Activated CD8-positive, alpha-beta memory T cell treated with anti-CD3 and anti-CD28 coated beads, Interleukin-2, amount 50 U/mL, for 1 hour (primary cell): ENCODE measurements around the gene EPHA8.

Source experiments
- DNase-seq: peaks from one replicate; pipeline ENCODE4 v3.0.0-alpha.2; 2020; ENCODE audit errors: extremely low read depth

EPHA8 gene

DNA sequence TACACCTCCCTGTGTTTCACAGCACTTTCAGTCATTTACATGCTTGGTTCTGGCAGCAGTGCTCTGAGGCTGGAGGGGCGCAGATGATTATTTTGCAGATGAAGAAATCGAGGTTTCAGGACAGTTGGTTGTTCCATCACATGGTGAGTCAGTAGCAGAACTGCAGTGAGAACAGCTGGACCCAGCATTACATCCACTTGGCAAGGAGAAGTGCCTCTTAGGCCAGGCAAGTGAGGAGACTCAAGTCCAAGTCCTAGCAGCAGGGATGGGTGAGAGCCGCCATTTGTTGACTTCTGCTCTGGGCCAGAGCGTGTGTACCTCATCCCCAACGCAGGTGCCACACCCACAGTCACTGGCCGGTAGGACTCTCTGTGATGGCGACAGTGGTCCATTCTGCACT, 26.8 kb upstream of the EPHA8 start:
- no peak for DNase-seq

DNA sequence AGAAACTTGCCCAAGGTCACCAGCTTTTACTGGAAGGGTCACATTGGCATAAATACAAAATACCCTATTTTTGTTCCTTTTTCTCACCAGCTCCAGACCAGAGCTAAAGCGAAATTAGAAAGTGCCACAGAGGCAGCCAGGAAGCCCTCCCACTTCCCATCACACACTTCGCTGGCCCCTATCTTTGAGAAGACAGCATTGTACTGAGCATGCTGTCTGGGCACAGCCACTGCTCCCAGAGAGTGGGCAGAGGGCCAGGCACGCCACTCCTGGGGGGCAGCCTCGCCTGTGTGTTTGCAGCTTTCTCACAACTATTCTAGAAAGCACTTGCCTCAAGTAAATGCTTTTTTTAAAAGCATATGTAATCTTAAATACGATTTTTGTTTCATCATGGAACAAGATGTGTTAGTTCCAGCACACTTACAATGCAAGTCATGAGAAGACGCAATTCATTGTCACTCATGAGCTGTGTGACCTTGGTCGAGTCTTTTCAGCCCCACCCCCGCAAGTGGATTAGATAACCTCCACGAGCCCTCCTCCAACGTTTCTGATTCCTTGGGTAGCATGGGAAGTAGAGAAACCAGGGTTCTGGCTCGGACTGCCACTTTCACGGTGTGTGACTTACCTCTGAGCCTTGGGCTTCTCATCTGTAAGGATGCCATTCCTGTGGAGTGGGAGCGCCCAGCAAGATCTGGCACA, 25.7 kb upstream of the EPHA8 start:
- no peak for DNase-seq

DNA sequence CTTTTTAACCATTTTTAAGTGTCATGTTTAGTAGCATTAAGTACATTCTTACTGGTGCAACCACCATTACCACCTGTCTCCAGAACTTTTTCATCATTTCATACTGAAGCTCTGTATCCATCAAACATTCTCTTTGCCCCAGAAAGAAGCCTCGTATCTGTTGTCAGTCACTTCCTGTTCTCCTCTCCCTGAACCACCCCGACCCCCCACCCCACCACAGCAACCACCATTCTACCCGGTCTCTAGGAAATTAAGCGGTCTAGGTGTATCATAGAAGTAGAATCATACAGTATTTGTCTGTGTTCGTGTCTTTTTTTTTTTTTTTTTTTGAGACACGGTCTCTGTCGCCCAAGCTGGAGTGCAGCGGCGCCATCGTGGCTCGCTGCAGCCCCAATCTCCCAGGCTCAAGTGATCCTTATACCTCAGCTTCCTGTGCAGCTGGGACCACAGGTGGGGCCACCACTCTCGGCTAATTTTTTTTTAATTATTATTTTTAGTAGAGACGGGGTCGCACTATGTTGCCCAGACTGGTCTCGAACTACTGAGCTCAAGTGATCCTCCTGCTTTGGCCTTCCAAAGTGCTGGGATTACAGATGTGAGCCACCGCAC, 23.7 kb upstream of the EPHA8 start:
- no peak for DNase-seq

DNA sequence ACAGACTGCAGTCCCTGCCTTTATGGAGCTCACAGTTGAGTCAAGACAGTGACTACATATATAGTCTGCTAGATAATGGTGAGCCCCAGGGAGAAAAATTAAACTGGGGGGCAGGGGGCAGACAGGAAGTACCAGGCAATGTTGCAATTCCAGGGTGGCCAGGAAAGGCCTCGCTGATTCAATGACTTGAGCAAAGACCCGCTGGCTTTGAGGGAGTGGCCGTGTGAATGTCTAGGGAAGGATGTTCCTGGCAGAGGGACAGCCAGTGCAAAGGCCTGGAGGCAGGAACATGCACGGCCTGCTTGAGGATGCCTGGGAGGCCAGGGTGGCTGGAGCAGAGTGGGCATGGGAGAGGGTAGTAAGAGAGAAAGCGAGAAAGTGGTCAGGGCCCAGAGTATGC, 23.0 kb upstream of the EPHA8 start:
- no peak for DNase-seq

DNA sequence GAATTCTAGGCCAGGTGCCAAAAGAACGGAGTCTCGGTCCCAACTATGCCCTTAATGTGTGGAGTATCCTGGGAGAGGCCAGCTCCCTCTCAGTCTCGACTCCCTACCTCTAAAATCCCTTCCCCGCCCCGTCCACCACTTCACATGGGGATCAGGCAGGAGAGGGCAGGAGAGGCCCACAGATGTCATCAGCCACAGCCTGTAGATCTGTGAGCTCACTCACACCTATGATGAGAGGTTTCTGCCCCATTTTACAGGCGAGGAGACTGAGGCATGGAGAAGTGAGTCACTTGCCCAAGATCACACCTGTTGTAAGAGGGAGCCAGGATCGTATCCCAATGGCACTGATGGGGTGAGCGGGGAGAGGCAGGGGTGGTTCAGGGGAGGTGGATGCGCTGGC, 20.4 kb upstream of the EPHA8 start:
- no peak for DNase-seq

DNA sequence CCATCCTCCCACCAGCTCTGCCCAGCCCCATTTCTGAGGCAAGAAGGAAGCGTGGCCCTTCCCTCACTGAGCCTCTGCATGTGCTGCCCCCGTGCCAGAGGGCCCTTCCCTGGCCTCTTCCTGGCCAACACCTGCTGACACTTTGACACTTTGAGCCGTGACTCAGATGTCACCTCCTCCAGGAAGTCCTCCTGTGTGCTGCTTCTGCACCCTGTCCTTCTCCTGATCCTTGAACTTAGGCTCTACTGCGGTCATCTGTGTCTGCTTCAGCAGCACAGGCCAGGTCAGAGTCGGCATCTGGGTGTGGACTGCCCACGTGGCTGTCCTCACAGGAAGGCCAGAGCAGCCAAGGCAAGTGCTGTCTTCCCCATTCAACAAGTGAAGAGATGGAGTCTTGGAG, 19.6 kb upstream of the EPHA8 start:
- DNase-seq: no peak

DNA sequence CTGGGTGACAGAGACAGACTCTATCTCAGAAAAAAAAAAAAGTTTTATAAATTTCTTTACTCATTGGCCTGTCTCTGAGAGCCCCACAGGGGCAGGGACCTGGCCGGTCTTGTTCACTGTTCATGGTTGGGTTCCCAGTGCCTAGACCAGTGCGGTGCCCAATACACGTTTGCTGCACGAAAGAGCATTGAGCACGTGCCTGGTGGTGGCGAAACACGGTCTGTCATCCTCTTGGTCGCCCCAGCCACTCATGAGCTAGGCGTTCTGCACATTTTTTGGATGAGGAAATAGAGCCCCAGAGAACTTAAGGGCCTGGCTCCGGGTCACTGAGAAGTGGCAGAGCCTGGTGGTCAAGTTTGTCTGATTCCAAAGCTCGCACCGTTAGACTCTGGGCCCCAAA, 18.7 kb upstream of the EPHA8 start:
- DNase-seq: no peak

DNA sequence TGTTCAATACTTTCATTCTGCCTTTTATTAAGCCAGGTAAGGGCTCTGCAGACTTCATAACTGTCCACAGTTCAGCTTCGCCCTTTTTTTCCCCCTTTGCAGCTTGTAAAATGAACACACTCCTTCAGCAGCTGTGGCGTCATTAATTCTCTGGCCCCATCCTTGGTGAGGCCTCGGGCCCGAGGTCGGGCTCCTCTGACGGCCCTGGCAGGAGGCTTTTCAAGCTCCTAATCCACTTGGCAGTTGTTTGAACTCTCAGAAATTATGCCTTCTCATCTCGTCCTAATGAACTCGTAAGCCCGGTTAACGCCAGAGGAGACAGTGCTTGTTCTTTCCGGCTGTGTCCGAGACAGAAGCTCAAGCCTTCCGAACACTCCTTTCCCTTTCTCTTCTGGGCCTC, 18.1 kb upstream of the EPHA8 start:
- no peak for DNase-seq

DNA sequence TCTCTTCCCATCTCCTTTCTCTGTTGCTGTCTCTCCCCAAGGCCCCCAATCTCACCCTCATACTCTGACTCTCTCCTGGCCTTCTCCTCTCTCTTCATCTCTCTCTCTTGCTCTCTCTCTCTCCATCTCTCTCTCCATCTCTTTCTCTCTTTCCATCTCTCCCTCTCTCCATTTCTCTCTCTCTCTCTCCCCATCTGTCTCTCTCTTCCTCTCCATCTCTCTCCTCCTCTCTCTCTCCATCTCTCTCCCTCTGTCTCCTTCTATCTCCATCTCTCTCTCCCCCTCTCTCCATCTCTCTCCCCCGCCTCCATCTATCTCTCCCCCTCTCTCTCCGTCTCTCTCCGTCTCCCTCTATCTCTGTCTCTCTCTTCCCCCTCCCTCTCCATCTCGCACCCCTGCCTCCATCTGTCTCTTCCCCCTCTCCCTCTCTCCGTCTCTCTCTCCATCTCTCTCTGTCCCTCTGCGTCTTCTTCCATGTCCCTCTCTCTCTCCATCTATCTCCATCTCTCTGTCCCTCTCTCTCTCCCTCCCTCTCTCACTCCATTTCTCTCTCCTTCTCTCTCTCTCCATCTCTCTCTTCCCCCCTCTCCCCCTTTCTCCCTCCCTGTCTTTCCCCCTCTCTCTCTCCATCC, 16.0 kb upstream of the EPHA8 start:
- no peak for DNase-seq

DNA sequence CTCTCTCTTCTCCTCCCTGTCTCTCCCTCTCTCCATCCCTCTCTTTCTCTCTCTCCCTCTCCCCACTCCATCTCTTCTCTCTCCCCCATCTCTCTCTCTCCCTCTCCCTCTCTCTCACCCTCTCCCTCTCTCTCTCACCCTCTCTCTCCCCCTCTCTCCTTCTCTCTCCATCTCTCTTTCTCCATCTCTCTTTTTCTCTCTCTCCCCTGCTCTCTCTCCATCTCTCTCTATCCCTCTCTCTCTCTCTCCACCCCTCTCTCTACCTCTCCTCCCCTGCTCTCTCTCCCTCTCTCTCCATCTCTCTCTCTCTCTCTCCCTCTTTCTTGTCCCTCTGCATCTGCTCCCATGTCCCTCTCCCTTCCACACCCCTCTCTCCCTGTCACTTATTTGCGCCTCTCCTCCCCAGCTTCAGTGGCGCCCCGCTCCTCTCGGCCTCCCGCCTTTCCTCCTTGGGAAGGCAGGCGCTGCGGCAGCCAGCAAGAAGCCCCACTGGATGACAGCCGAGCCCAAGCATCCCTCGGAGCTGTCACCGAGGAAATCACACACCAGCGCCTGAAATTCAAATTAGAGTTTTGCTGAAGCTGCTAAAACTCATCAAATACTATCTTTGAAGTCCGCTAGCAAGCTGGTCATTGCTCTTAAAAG, 15.3 kb upstream of the EPHA8 start:
- DNase-seq: no peak

DNA sequence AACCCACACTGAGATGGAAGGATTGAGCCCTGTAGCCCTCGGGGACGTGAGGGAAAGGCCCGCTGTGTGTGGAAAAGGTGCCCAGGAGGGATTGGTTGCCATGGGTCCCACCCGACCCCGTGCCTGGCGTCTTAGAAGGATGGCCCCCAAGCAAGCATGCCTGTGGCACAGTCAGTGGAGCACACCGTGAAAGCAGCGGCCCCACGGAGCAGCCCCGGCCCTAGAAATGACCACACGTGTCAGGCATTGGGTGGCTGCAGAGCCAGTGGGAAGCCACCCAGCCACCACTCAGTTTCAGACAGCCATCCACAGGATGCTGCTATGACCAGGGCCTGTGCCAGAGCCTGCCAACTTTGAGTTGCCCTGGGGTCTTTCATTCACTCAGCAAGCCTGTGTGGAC, 13.3 kb upstream of the EPHA8 start:
- no peak for DNase-seq

DNA sequence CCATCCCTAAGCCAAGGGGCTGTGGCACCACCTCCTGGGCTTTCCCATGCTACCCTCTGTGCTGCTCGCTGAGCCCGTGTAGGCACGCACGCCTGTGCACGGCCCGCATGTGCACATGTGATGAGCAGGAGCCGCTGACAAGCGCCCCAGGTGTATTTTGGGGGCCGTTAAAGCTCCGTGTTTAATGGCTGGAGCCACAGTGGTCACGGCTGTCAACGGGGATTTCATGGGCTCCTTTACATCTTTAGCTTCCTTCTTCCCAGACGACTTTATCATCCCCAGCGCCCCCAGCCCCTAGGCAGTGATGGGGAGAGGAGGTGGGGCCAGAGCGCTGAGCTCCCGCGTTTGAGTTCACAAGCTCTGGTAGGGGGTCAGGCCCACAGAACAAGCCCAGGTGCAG, 11.7 kb upstream of the EPHA8 start:
- no peak for DNase-seq

DNA sequence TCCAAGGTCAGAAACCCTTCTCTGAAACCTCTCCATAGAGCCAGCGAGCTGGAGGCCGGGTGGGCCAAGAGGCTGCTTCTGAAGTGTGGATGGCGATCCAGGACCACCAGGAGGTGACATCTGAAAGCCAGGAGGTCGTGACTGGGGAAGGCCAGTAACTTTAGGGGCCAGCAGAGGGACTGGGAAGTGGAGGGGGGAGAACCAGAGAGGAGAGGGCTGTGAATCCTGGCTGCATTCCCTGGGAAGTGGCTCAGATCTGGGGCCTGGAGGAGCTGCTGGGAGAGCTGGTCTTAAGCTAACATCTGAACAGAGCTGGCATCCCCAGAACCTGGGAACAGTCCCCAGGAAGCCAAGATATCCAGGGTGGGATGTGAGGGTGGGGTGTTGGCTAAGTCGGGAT, 11.3 kb upstream of the EPHA8 start:
- no peak for DNase-seq

DNA sequence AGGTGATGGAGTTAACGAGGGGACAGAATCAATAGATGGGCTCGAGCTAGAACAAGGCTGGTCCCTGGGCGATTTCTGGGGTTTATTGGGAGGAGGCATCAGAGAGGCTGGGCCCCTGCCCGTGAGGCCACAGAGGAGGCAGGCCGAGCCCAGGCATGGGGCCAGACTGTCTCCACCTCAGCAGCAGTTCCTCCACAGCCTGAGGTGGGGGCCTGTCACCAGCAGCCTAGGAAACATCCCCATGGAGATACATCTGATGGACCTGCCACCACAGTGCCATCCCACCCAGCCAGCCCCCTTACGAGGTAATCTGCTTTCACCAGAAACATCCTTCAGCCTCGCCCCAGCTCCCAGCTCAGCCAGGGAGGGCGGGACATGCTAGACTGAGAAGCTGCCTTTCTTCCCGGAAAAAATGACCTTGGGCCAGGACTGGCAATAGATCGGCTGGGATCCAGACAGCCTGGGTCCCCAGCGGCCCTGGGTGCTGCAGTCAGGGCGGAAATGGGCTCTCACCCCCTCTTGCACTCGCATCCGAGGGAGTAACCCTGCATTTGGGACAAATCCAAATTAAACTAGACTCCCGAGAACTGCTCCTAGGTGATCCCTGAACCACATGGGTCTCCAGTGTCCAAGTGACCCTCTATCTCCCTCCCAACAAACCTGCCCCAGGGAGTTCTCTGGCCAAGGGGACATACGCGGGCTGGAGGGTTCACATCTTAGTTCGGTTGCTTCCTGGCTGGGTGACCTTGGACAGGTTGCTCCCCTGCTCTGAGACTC, 10.0 kb upstream of the EPHA8 start:
- no peak for DNase-seq

DNA sequence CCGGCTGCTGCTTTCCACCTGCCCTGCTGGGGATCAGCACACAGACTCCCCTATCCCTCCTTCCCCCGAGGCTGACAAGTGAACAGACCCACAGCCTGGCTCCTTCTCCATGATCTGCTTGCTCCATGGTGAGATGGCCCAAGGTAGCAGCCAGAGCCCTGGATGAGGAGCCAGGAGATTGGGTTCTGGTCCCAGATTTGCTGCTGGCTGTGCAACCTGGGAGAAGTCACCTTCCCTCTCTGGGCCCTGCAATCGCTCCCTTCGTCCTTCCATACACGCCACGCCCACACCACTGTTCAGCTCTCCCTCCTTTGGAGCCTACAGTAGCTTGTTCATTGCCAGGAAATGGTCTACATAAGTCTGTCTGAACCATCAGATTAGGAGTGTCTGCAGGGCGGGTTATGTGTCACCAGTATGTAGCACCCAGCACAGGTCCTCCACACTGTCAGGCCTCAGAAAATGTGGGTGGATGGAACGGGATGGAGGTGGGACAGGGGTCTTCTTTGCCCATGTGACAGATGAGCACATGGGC, 9.2 kb upstream of the EPHA8 start:
- DNase-seq: no peak

DNA sequence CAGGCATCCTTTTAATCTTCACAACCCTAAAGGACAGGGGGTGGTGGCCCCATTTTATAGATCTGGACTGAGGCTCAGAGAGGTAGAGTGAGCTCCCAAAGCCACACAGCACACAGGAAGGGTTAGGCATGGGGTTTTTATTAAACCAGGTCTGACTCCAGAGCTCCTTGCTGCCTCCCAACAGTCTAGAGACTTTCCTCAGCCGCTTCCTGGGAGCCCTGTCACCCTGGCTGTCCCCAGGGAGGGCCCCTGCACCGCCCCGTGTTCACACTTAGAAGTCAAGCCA, 8.0 kb upstream of the EPHA8 start:
- DNase-seq: no peak

DNA sequence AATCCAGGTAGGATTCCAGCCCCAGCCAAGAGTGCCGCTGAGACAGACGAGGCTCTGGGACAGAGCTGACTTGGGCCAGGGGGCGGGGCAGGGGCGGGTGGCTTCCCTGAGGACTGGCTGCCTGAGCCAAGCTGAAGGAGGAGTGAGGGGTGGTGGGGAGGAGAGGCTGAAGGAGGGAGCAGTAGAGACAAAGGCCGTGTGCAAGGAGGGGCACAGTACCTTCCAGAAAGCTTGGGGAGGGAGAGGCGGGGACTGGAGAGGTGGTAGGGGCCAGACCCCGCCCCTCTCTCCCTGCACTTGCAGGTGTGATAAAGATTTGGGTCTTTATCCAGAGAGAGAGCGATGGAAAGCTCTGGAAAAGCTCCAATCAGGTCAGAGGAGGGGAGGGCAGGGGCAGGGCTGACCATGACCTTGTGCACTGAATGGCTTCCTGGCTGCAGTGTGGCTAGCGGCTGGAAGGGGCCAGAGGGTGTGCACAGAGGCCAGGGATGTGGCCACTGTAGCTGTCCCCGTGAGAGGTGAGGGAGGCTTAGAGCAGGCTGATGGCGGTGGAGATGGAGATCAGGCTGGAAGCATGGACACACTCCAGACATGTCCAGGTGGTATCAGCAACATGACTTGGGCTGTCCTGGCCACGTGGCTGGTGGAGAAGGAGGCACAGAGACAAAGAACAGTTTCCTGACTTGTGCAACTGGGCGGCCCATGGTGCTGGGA, 6.7 kb upstream of the EPHA8 start:
- DNase-seq: no peak

DNA sequence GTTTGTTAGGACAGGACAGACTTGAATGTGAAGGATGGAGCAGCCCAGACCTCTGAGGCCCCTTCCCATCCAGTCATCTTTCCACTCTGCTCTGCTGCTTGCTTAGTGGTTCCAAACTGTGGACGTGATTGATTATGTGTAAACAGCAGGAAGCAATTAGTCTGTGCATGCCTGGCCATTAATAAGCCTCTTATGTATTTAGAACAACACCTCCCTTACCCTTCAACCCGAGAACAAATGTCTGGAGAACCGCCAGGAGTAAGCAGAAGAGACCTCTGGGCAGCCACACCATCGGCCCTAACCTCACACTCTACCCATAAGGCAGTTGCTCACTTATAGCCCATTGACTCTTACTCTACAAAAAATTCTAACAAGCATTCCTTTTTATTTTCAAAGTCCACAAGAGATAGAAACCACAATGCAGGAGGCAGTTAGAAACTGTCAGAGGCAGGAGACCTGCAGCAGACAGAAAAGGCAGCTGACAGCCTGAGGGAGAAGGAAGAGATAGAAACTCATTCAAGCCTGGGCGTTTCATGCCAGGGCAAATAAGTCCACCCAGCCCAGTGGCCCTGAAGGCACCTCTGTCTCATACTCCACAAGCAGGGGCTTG, 5.8 kb upstream of the EPHA8 start:
- no peak for DNase-seq

DNA sequence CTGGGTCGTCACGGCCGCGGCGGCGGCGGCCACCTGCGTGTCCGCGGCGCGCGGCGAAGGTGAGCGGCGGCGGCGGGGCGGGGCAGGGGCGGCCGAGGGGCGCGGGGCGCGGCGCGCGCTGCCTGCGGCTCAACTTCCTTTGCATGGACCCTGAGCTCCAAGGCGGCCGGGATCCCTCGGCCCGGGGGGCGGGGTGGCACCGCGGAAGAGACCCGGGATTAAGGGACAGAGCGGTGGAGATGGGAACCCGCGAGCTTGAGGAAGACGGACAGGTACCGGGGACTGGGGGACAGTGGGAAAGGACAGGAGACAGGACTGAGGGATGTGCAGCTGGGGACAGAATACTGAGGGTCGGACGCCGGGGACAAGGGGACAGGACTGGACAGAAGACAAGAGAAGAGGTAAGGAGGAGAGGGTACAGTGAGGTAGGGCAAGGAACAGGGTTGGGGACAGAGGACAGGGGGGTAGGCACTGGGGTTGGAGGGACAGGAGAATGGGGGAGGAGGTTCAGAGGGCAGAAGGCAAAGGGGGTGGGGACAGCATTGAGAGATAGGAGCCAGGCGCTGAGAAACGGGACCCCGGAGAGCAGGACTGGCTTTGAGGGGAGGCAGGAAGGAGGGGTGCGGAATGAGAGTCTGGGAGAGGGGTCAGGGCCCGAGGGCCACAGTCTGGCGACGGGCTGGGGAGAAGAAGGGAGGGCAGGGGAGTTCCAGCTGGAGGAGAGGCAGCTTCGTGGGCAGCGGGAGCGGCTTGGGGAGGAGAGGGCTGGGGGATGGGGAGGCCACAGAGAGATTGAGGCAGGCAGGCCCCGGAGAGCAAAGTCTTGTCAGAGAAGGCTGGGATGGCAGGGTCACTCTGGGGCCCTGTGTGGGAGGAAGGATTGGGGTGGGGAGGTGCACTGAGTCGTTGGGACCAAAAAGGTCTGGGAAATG, 648 bp downstream of the EPHA8 start:
- no peak for DNase-seq

DNA sequence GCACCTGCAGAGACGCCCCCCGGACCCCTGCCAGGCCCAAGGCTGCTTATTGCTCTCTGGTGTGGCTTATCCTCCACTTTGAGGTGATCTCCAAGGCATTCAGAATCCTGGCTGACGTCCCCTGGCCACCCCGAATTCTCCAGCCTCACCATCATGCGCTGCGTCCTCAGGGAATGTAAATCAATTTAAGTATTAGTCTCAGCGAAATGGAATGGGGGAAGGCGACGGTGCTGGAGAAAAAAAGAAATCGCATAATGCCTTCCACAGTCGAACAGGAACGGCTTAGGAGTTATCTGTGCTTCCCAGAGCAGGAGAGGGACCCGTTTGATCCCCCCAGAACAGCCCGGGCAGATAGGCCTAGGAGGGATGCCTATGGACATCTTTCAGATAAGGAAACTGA, 2.9 kb downstream of the EPHA8 start:
- DNase-seq: no peak
